22Rv1 (cell line): Measurements from ENCODE around the gene IL1B.

Experiments
- H3K27ac ChIP-seq: fragments of 450-650 bp; 2 replicates; pipeline ENCODE4 v1.5.1; 2017
- CTCF ChIP-seq: fragments of 450-650 bp; IDR thresholded peaks from 2 replicates; pipeline ENCODE4 v1.5.1; 2017; ENCODE audit warnings: mild to moderate bottlenecking
- ZFX ChIP-seq: fragments of 450-650 bp; IDR thresholded peaks from 2 replicates; pipeline ENCODE4 v1.6.1; 2017; ENCODE audit warnings: antibody characterized with exemption, borderline replicate concordance

The IL1B gene

GRCh38 chr2:112880091-112880531 lies 43.5 kb upstream of the IL1B start:
- H3K27ac ChIP-seq: no peak overlapping the region
- TF ChIP-seq CTCF (no peak), ZFX (no peak)

DNA sequence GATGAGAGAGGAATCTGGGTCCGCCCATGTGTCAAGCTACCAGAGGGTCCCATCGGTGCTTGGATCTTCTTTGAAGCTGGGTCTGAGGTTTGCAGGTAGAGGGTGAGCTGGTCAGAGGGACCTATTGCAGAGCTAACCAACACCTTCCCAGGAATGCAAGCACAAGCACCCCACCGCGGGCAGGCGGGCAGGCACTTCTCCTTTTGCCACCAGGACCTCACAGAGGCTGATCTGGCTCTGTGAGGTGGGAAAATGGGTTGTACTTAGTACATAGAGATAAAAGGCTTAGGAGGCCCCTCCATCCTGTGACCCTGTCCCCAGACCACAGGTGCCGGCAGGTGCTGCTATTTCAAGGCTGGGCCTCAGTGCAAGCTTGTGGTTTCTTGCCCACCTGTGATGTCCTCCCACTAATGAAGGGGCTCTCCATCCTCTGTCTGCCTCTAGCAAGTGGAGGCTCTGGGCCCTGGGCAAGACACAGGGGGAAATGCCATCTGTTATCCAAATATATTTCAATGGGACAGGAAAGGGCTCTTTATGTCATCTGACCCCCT lies 43.0 kb upstream of the IL1B start:
- TF ChIP-seq CTCF (no peak), ZFX (no peak)
- H3K27ac ChIP-seq: no peak overlapping the region

- no peak overlapping the region for H3K27ac ChIP-seq
- TF ChIP-seq CTCF (no peak), ZFX (no peak)
These were observed 40.8 kb upstream of the IL1B start for GRCh38 chr2:112877423-112877822.

- no peak overlapping the region for H3K27ac ChIP-seq
- TF ChIP-seq ZFX (no peak), CTCF (no peak)
These were observed 40.4 kb upstream of the IL1B start for GRCh38 chr2:112876971-112877361.

DNA sequence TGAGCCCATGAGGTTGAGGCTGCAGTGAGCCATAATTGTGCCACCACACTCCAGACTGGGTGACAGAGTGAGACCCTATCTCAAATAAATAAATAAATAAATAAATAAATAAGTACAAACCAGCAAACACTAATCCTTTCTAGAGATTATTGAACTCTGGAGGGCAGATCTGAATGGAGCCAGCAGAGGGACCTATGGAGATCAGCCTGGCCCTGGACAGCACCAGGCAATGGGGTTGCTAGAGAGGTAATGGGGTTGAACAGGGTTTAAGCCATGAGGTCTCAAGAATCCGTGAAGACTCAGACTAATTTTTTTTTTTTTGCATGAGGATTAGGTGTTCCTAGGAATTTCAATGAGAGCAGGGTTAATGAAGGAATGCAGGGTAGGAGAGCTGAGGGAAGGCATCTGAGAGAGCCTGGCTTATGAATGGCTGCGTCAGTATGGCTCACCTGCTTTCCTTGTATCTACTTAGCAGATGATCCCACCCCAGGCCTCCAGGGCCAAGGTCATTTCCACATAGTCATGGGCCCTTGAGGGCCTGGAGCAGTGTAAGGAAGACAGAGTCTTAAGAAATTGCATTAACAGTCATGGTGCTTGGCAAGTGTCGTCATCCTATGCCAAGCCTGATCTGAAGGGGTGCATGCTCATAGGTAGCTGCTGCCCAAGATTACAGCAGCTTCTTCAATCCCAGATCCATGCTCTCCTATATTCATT lies 39.8 kb upstream of the IL1B start:
- TF ChIP-seq ZFX: no peak
- H3K27ac ChIP-seq: no peak overlapping the region

- TF ChIP-seq ZFX: no peak
- TF ChIP-seq CTCF: no peak
- no peak overlapping the region for H3K27ac ChIP-seq
These were observed 34.6 kb upstream of the IL1B start for GRCh38 chr2:112870841-112871835.

DNA sequence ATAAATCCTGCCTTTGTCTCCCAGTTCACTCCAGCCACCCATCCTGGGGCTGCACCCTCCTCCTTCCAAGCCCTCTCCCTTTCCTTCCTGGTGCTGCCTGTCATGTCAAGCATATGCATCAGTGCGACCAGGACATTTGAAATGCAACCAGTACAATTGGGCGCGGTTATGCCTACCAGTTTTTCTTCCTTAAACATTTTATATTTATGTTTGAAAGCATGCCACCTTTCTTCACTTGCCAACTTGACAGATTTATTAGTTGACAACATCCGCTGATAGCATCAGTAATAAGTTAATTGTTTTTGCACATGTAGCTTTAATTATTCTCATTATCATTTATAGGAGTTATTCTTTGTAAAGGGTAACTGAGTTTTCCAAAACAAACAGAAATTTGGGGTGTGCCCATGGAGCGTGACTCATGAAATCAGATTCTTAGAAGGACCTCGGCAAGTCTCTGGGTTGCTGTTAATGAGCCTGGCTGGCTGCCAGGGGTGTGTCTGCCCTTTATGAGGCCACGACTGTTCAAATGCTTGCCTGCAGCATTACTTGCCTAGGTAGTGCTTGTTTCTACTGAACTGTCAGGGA lies 32.8 kb upstream of the IL1B start:
- TF ChIP-seq ZFX (no peak), CTCF (no peak)
- no peak overlapping the region for H3K27ac ChIP-seq
